GM21825 (cell line): ENCODE data around the gene MKX.

Experiments
- ATAC-seq: cut with Tn5 transposase; IDR thresholded peaks from one replicate; pipeline ENCODE4 v1.9.1; 2021; ENCODE audit warnings: mild to moderate bottlenecking, moderate library complexity; ENCODE audit not compliant: unreplicated experiment

Gene MKX, protein sequence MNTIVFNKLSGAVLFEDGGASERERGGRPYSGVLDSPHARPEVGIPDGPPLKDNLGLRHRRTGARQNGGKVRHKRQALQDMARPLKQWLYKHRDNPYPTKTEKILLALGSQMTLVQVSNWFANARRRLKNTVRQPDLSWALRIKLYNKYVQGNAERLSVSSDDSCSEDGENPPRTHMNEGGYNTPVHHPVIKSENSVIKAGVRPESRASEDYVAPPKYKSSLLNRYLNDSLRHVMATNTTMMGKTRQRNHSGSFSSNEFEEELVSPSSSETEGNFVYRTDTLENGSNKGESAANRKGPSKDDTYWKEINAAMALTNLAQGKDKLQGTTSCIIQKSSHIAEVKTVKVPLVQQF

GRCh38 chr10:27745732-27746396 is at the start of gene MKX:
Gene MKX, minus strand, starts transcription at chr10:27745819. Its CDS starts 2,404 bp downstream, at chr10:27743415.
- ATAC-seq, result no peak

GRCh38 chr10:27794157-27794556 is 48.5 kb upstream of the MKX start:
- ATAC-seq, result no peak

- ATAC-seq, result no peak
Observed at GRCh38 chr10:27792216-27792615, 46.6 kb upstream of the MKX start.

GRCh38 chr10:27784272-27784671 is 38.7 kb upstream of the MKX start:
- ATAC-seq, result no peak

GRCh38 chr10:27783660-27784059 is 38.0 kb upstream of the MKX start:
- ATAC-seq, result no peak

GRCh38 chr10:27779462-27780015 is 33.9 kb upstream of the MKX start:
- ATAC-seq, result no peak

DNA sequence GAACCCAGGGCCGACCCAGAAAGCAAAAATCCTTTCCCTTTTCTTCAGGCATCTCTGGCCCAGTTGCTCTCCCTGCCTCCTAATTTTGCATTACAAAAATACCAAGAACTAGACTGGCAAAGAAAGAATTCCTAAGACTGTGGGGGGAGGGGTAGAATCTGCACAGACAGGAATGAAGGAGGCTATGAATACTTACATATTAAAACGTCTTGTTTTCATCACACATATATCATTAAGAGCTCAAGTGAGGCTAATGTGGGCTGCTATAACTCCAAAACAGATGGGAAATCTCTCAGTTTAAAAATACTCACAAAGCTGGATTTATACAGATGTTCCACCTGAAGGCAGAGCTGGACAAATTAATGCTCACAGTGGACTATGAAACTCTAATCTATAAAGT is 29.2 kb upstream of the MKX start:
- no peak for ATAC-seq

GRCh38 chr10:27771231-27771630 is 25.6 kb upstream of the MKX start:
- no peak for ATAC-seq

DNA sequence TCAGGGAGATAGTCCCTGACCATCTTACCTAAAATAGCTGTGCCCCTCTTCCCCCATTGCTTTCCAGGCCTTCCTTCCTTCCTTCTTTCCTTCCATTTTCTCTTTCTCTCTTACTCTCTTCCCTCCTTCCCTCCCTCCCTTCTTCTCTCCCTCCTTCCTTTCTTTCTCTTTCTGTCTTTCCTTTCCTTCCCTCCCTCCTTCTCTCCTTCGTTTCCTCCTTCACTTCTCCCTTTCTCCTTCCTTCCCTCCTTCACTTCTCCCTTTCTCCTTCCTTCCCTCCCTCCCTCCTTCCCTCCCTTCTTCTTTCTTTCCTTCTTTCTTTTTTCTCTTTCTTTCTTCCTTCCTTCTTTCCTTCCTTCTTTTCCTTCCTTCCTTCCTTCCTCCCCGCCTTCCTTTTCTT is 24.6 kb upstream of the MKX start:
- no peak for ATAC-seq

GRCh38 chr10:27760867-27761266 is 15.2 kb upstream of the MKX start:
- ATAC-seq, result no peak

- ATAC-seq, result no peak
Observed at GRCh38 chr10:27759483-27760272, 14.1 kb upstream of the MKX start.

DNA sequence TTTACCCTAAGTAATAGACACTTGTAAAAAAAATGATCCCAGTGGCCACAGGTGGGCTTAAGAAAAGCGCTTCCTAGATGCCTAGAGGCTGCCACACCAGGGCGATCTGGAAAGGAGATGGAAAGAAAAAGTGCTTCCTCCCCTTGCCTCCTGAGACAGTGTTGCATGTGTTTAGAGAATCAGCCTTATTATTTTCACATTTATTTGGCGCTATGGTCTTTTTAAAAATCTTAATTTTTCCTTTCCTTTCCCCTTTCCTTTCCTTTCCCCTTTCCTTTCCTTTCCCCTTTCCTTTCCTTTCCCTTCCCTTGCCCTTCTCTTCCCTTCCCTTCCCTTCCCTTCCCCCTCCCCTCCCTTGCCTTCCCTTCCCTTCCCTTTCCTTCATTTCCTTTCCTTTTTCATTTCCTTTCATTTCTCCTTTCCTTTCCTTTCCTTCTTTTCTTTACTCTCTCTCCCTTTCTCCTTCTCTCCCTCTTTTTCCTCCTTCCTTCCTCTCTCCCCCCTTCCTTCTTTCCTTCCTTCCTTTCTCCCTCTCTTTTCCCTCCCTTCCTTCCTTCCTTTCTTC is 7.1 kb upstream of the MKX start:
- ATAC-seq, result no peak

DNA sequence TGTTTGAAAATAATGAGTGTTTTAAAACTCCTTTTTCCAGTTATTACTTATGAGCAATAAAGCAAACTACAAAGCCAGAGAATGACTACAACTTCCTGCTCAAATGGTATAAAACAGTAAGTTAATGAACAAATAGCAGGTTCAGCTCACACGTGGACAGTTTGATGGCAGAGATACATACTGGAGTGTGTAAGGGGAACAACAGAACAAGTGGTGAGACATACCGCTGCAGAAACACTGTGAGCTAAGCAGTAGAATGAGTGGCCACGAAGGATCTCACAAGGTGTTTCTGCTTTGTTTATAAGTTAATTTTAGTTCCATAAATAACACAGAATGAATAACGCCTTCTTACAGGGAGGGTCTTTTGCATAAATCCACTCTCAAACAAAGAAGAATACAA is 3.0 kb upstream of the MKX start:
- ATAC-seq, result no peak

- ATAC-seq, result no peak
Observed at GRCh38 chr10:27747096-27747451, 1.5 kb upstream of the MKX start.

DNA sequence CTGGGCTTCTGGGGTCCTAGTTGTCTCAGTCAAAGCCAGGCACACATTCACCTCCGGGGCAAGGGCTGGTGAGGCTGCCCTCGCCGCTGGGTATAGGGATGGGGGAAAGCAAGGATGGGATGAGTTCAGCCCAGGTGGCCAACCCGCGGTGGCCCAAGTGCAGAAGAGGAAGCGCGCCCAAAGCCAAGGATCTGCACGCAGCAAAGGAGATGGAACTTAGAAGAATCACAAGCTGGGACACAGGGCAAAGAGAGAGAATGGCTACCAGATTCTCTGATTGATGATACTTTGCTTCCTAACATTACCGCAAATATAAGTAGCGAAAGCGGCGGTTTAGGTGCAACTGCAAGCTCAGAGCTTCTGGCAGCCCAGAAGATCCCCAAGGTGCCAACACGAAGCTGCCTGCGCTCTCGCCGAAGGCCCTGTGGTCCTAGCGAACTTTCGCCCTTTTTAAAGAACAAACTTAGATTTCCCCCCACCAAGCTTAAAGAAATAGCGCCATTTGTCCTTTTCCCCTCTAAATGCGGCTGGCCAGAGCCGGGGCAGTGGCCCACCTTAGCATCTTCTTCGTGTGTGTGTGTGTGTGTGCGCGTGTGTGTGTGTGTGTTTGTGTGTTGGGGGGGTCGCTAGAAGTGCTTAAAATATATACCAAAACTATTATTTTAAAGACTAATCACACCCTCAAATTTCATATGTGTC is 927 bp upstream of the MKX start:
- ATAC-seq, result no peak

DNA sequence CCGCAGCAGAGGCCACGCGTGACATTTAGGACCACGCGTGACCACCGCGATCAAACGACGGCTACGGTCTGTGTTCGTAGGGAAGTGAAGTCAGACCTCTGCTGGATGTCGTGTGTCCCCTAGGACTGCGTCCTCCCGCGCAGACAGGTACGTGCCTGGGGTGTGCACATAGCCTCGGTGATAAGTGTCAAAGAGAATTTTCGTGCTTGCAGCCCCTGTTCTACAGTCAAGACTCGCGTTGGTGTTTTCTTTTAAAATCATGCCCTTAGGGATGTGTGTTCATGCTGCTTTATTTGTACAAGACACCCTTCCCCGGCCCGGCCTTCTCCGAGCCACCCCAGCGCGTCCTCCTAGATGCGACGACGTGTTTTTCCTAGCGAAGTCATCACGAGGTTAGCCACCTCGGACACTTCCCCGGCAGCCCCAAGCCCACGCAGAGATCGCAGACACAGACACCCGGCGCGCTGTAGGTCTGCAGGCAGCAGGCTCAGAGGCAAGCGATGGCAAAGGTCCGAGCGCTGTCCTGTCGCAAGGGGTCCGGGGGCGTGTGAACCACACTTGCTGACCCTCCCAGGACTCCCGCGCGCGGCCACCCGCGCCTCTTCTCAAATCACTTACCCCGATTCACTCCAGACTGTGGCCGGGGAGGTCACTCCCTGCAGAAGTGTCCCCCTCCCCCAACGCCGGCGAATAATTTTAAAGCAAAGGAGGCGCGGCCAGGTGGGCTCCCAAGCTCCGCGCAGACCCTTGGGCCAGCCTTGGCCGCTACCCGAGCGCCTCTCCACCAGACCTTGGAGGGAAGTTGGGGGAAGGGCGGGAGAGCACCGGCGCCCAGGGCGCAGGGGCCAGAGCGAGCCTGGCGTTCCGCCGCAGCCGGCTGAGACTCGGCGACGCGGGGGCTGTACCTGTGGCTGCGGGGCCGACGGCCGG is 552 bp downstream of the MKX start:
- ATAC-seq, result no peak

GRCh38 chr10:27743877-27744801 is 1.5 kb downstream of the MKX start:
- no peak for ATAC-seq
